ENCODE data around the gene NQO2.

GRCh38 chr6:2968600-2969135 is 31.0 kb upstream of the NQO2 start:
- TF ChIP-seq CTCF (IDR thresholded peaks at IDR 0.05; ENCODE audit: low read depth, low read length) (no peak), POLR2A (IDR thresholded peaks at IDR 0.05; ENCODE audit: extremely low read depth, insufficient read length) (no peak)
